Inflammatory macrophage (primary cell): ENCODE results near the gene KIR2DL3.

Source experiments
- DNase-seq, 2 donors: peaks; one replicate each; pipeline ENCODE4 v3.0.0-alpha.2; 2020 to 2022

Gene KIR2DL3

GRCh38 chr19:54795758-54796157 lies 57.4 kb downstream of the KIR2DL3 start:
- peak; percentile 40 to 69 for DNase-seq
